Measurements from ENCODE around the gene C2CD2L. TPM values are rescaled to one million over a fixed set of nuclear protein-coding genes. Genes with fewer than 3 reads are reported as not detected.

C2CD2L gene
- total and polyA plus RNA-seq, 2 of the 4 experiments (the other 2 are of a cell fraction): 2.2 to 8.7 TPM

- no peak overlapping the region for H2AK9ac ChIP-seq (replicated peaks; ENCODE audit: low read depth, low read length, poor library complexity)
- H4K5ac ChIP-seq (ENCODE audit: low read depth, low read length): no peak overlapping the region
- no peaks in the 10 kb centered on the region; the same call in 1 of the 2 replicates for H4K20me1 ChIP-seq (ENCODE audit: insufficient read depth, low read length)
- H3K9ac ChIP-seq (ENCODE audit: low read depth, low read length): no peak overlapping the region
- intact Hi-C loops (cut with micrococcal nuclease) (no loop called here), dilution Hi-C loops (cut with HindIII; ENCODE audit: low sequenced_read_pairs, unreplicated experiment) (no loop called here), in situ Hi-C loops (cut with MboI; ENCODE audit: low sequenced_read_pairs) (no loop called here)
- CTCF ChIA-PET: no interaction called here
- no peak overlapping the region for H3K4ac ChIP-seq (ENCODE audit: low read depth, low read length)
- DNase-seq: no peak
- no peak overlapping the region for H2BK20ac ChIP-seq (ENCODE audit: low read depth, low read length)
- H3K4me1 ChIP-seq (ENCODE audit: control insufficient read depth, insufficient read depth, low read length): peaks cover 1% of the 10 kb centered on the region; the same call in 1 of the 2 replicates
- no peak overlapping the region for H3K14ac ChIP-seq (replicated peaks; ENCODE audit: low read depth, low read length)
- no peak overlapping the region for H3K4me2 ChIP-seq (ENCODE audit: low read depth, low read length)
- no peak overlapping the region for H3K27ac ChIP-seq (ENCODE audit: insufficient read depth, low read length)
- peaks cover 10 to 25% of the 10 kb centered on the region in 2 experiments for H3K79me1 ChIP-seq (ENCODE audit: low read depth in 1 of 2, low read length in 2 of 2)
- H4K8ac ChIP-seq (ENCODE audit: low read depth in 2 of 2, low read length in 2 of 2): no peak overlapping the region
- BruUV-seq (replicated peaks): no TSS peak
- no peaks in the 10 kb centered on the region for H3K27me3 ChIP-seq (ENCODE audit: control insufficient read depth, insufficient read depth, low read length)
- POLR2A ChIA-PET (ENCODE audit: unreplicated experiment): no interaction called here
- no peak overlapping the region for H2BK120ac ChIP-seq (ENCODE audit: low read depth, low read length)
- peaks cover 17% of the 10 kb centered on the region for H3K36me3 ChIP-seq (ENCODE audit: control insufficient read depth, insufficient read depth, low read length)
- TF ChIP-seq ELK1 (IDR thresholded peaks at IDR 0.05; ENCODE audit: borderline replicate concordance, low read depth, low read length): no peak
- TF ChIP-seq RAD21 (IDR thresholded peaks at IDR 0.05; ENCODE audit: low read length): no peak
- TF ChIP-seq MXI1 (IDR thresholded peaks at IDR 0.05; ENCODE audit: borderline replicate concordance, low read depth, low read length): no peak
- H3K56ac ChIP-seq (ENCODE audit: extremely low read depth, insufficient read depth, low read length): no peak overlapping the region
- peaks cover 4% of the 10 kb centered on the region for H3K9me1 ChIP-seq (ENCODE audit: insufficient read depth, low read length)
- H4K91ac ChIP-seq (ENCODE audit: insufficient read depth, low read depth, low read length): no peak overlapping the region
- no peak overlapping the region for H2AK5ac ChIP-seq (ENCODE audit: low read depth, low read length)
- WGBS, 2 experiments (ENCODE audit: extremely low coverage in 2 of 2, insufficient read length in 1 of 2): no CpG with 5 or more reads among the region's 5 CpGs
- no peaks in the 10 kb centered on the region for H3K9me3 ChIP-seq (ENCODE audit: control insufficient read depth, insufficient read depth, low read length)
- ATAC-seq (ENCODE audit: low read depth): no peak
- H2BK15ac ChIP-seq (ENCODE audit: low read depth, low read length): no peak overlapping the region
- no peak overlapping the region for H2AFZ ChIP-seq (replicated peaks; ENCODE audit: low read length, poor library complexity)
- H3K18ac ChIP-seq (ENCODE audit: low read depth, low read length): no peak overlapping the region
- H3K4me3 ChIP-seq (ENCODE audit: insufficient read depth, low read depth, low read length): no peak overlapping the region
- no peak overlapping the region for H2BK5ac ChIP-seq (ENCODE audit: low read depth, low read length, poor library complexity, severe bottlenecking)
- no peak overlapping the region for H3K23ac ChIP-seq (ENCODE audit: low read depth, low read length)
Measured at GRCh38 chr11:119118227-119118626, 11.1 kb downstream of the C2CD2L start.
